Measurements from ENCODE around the gene BRIP1.

The BRIP1 gene

GRCh38 chr17:61789872-61790271 is 73.5 kb downstream of the BRIP1 start:
- TF ChIP-seq RAD21 (IDR thresholded peaks at IDR 0.05; ENCODE audit: low read depth): no peak
- no peak for TF ChIP-seq YY1 (IDR thresholded peaks at IDR 0.05; ENCODE audit: low read depth)
- no peak for TF ChIP-seq EGR1 (IDR thresholded peaks at IDR 0.05)
- no peak for TF ChIP-seq USF1 (IDR thresholded peaks at IDR 0.05)
- no peak for TF ChIP-seq TEAD4 (IDR thresholded peaks at IDR 0.05)
- TF ChIP-seq EP300 (IDR thresholded peaks at IDR 0.05; ENCODE audit: borderline replicate concordance): no peak
- TF ChIP-seq CEBPB (IDR thresholded peaks at IDR 0.05): no peak
- no peak for TF ChIP-seq TCF12 (IDR thresholded peaks at IDR 0.05; ENCODE audit: low read depth)
- no peak for TF ChIP-seq CREB1 (IDR thresholded peaks at IDR 0.05; ENCODE audit: low read depth)
- no peak for TF ChIP-seq MAX (IDR thresholded peaks at IDR 0.05)
- TF ChIP-seq TAF1 (IDR thresholded peaks at IDR 0.05; ENCODE audit: low read depth): no peak
- no peak for TF ChIP-seq REST (IDR thresholded peaks at IDR 0.05; ENCODE audit: low read depth)
- no peak for TF ChIP-seq FOXM1 (IDR thresholded peaks at IDR 0.05; ENCODE audit: borderline replicate concordance, low read depth)
- TF ChIP-seq ZBTB7A (IDR thresholded peaks at IDR 0.05; ENCODE audit: low read depth): no peak
- TF ChIP-seq NFIC (IDR thresholded peaks at IDR 0.05): no peak

- no peak for TF ChIP-seq USF1 (IDR thresholded peaks at IDR 0.05)
- TF ChIP-seq RAD21 (IDR thresholded peaks at IDR 0.05; ENCODE audit: low read depth): no peak
- no peak for TF ChIP-seq MAX (IDR thresholded peaks at IDR 0.05)
- no peak for TF ChIP-seq TCF12 (IDR thresholded peaks at IDR 0.05; ENCODE audit: low read depth)
- no peak for TF ChIP-seq NFIC (IDR thresholded peaks at IDR 0.05)
- no peak for TF ChIP-seq FOXM1 (IDR thresholded peaks at IDR 0.05; ENCODE audit: borderline replicate concordance, low read depth)
- no peak for TF ChIP-seq CEBPB (IDR thresholded peaks at IDR 0.05)
- TF ChIP-seq TEAD4 (IDR thresholded peaks at IDR 0.05): no peak
- no peak for TF ChIP-seq EGR1 (IDR thresholded peaks at IDR 0.05)
- TF ChIP-seq YY1 (IDR thresholded peaks at IDR 0.05; ENCODE audit: low read depth): no peak
- no peak for TF ChIP-seq TAF1 (IDR thresholded peaks at IDR 0.05; ENCODE audit: low read depth)
- no peak for TF ChIP-seq REST (IDR thresholded peaks at IDR 0.05; ENCODE audit: low read depth)
- TF ChIP-seq EP300 (IDR thresholded peaks at IDR 0.05; ENCODE audit: borderline replicate concordance): no peak
- TF ChIP-seq CREB1 (IDR thresholded peaks at IDR 0.05; ENCODE audit: low read depth): no peak
- no peak for TF ChIP-seq ZBTB7A (IDR thresholded peaks at IDR 0.05; ENCODE audit: low read depth)
Measured at GRCh38 chr17:61786088-61786487, 77.2 kb downstream of the BRIP1 start.

- no peak for TF ChIP-seq ZBTB7A (IDR thresholded peaks at IDR 0.05; ENCODE audit: low read depth)
- TF ChIP-seq EP300 (IDR thresholded peaks at IDR 0.05; ENCODE audit: borderline replicate concordance): no peak
- TF ChIP-seq NFIC (IDR thresholded peaks at IDR 0.05): no peak
- no peak for TF ChIP-seq RAD21 (IDR thresholded peaks at IDR 0.05; ENCODE audit: low read depth)
- no peak for TF ChIP-seq MAX (IDR thresholded peaks at IDR 0.05)
- TF ChIP-seq YY1 (IDR thresholded peaks at IDR 0.05; ENCODE audit: low read depth): no peak
- TF ChIP-seq USF1 (IDR thresholded peaks at IDR 0.05): no peak
- no peak for TF ChIP-seq EGR1 (IDR thresholded peaks at IDR 0.05)
- no peak for TF ChIP-seq TEAD4 (IDR thresholded peaks at IDR 0.05)
- TF ChIP-seq REST (IDR thresholded peaks at IDR 0.05; ENCODE audit: low read depth): no peak
- no peak for TF ChIP-seq TAF1 (IDR thresholded peaks at IDR 0.05; ENCODE audit: low read depth)
- no peak for TF ChIP-seq FOXM1 (IDR thresholded peaks at IDR 0.05; ENCODE audit: borderline replicate concordance, low read depth)
- no peak for TF ChIP-seq CEBPB (IDR thresholded peaks at IDR 0.05)
- TF ChIP-seq CREB1 (IDR thresholded peaks at IDR 0.05; ENCODE audit: low read depth): no peak
- TF ChIP-seq TCF12 (IDR thresholded peaks at IDR 0.05; ENCODE audit: low read depth): no peak
Measured at GRCh38 chr17:61784510-61784909, 78.8 kb downstream of the BRIP1 start.
